ENCODE results near the gene UBE2D4.

UBE2D4 gene

GRCh38 chr7:43925984-43926797, at the start of gene UBE2D4:
Gene UBE2D4 (plus strand): TSS chr7:43926436. CDS start chr7:43926533, 97 bp downstream.
- H3K9ac ChIP-seq (ENCODE audit: insufficient read length): peak within 1 kb of the TSS; percentile 83

GRCh38 chr7:43876976-43877745, 49.1 kb upstream of the UBE2D4 start:
- Histone ChIP-seq H3K9ac (ENCODE audit: insufficient read length) (no peak overlapping the region), H3K9me3 (ENCODE audit: low read depth, low read length) (no peaks in the 10 kb centered on the region), H3K27ac (no peak overlapping the region), H3K36me3 (ENCODE audit: insufficient read depth, low read length) (peaks cover 53% of the 10 kb centered on the region), H3K4me3 (no peak overlapping the region)
- no peak for TF ChIP-seq EZH2 (IDR thresholded peaks at IDR 0.05)
- no peak for TF ChIP-seq POLR2AphosphoS5 (IDR thresholded peaks at IDR 0.05; ENCODE audit: borderline replicate concordance, low read depth, low read length)
- no peak for TF ChIP-seq FOXP2 (optimal IDR thresholded peaks at IDR 0.05; ENCODE audit: control extremely low read depth, extremely low read length, insufficient read depth)
- DNase-seq (ENCODE audit: low read depth, low spot score): no peak

More at GRCh38 chr7:43925984-43926797, at the start of gene UBE2D4:
- no peaks in the 10 kb centered on the region for H3K9me3 ChIP-seq (ENCODE audit: low read depth, low read length)
- no peaks in the 10 kb centered on the region for H3K36me3 ChIP-seq (ENCODE audit: insufficient read depth, low read length)
- H3K27ac ChIP-seq: peak within 1 kb of the TSS; percentile 87
- no peak for DNase-seq (ENCODE audit: low read depth, low spot score)
- H3K4me3 ChIP-seq: peak within 1 kb of the TSS; percentile 83
- TF ChIP-seq POLR2AphosphoS5 (IDR thresholded peaks at IDR 0.05; ENCODE audit: borderline replicate concordance, low read depth, low read length) (peak; percentile 98), EZH2 (IDR thresholded peaks at IDR 0.05) (no peak), FOXP2 (optimal IDR thresholded peaks at IDR 0.05; ENCODE audit: control extremely low read depth, extremely low read length, insufficient read depth) (no peak)

GRCh38 chr7:43877968-43878864, 48.0 kb upstream of the UBE2D4 start:
- H3K9ac ChIP-seq (ENCODE audit: insufficient read length): no peak overlapping the region
- no peak overlapping the region for H3K27ac ChIP-seq
- peaks cover 53% of the 10 kb centered on the region for H3K36me3 ChIP-seq (ENCODE audit: insufficient read depth, low read length)
- no peak overlapping the region for H3K4me3 ChIP-seq
- H3K9me3 ChIP-seq (ENCODE audit: low read depth, low read length): no peaks in the 10 kb centered on the region
- no peak for TF ChIP-seq EZH2 (IDR thresholded peaks at IDR 0.05)
- TF ChIP-seq POLR2AphosphoS5 (IDR thresholded peaks at IDR 0.05; ENCODE audit: borderline replicate concordance, low read depth, low read length): no peak
- TF ChIP-seq FOXP2 (optimal IDR thresholded peaks at IDR 0.05; ENCODE audit: control extremely low read depth, extremely low read length, insufficient read depth): no peak
- DNase-seq (ENCODE audit: low read depth, low spot score): no peak

- DNase-seq (ENCODE audit: low read depth, low spot score): no peak
- TF ChIP-seq EZH2 (IDR thresholded peaks at IDR 0.05): no peak
- TF ChIP-seq POLR2AphosphoS5 (IDR thresholded peaks at IDR 0.05; ENCODE audit: borderline replicate concordance, low read depth, low read length): no peak
- TF ChIP-seq FOXP2 (optimal IDR thresholded peaks at IDR 0.05; ENCODE audit: control extremely low read depth, extremely low read length, insufficient read depth): no peak
- H3K4me3 ChIP-seq: no peak overlapping the region
- H3K9ac ChIP-seq (ENCODE audit: insufficient read length): no peak overlapping the region
- no peaks in the 10 kb centered on the region for H3K9me3 ChIP-seq (ENCODE audit: low read depth, low read length)
- peaks cover 53% of the 10 kb centered on the region for H3K36me3 ChIP-seq (ENCODE audit: insufficient read depth, low read length)
- H3K27ac ChIP-seq: no peak overlapping the region
Observed at GRCh38 chr7:43878867-43879266, 47.4 kb upstream of the UBE2D4 start.

- Histone ChIP-seq H3K9ac (ENCODE audit: insufficient read length) (no peak overlapping the region), H3K9me3 (ENCODE audit: low read depth, low read length) (no peaks in the 10 kb centered on the region), H3K27ac (no peak overlapping the region), H3K4me3 (no peak overlapping the region), H3K36me3 (ENCODE audit: insufficient read depth, low read length) (peaks cover 58% of the 10 kb centered on the region)
- TF ChIP-seq POLR2AphosphoS5 (IDR thresholded peaks at IDR 0.05; ENCODE audit: borderline replicate concordance, low read depth, low read length) (no peak), EZH2 (IDR thresholded peaks at IDR 0.05) (no peak), FOXP2 (optimal IDR thresholded peaks at IDR 0.05; ENCODE audit: control extremely low read depth, extremely low read length, insufficient read depth) (no peak)
- DNase-seq (ENCODE audit: low read depth, low spot score): no peak
Observed at GRCh38 chr7:43879477-43879876, 46.8 kb upstream of the UBE2D4 start.

- Histone ChIP-seq H3K36me3 (ENCODE audit: insufficient read depth, low read length) (peaks cover 65% of the 10 kb centered on the region), H3K27ac (no peak overlapping the region), H3K4me3 (no peak overlapping the region), H3K9me3 (ENCODE audit: low read depth, low read length) (no peaks in the 10 kb centered on the region), H3K9ac (ENCODE audit: insufficient read length) (no peak overlapping the region)
- DNase-seq (ENCODE audit: low read depth, low spot score): no peak
- TF ChIP-seq FOXP2 (optimal IDR thresholded peaks at IDR 0.05; ENCODE audit: control extremely low read depth, extremely low read length, insufficient read depth) (no peak), EZH2 (IDR thresholded peaks at IDR 0.05) (no peak), POLR2AphosphoS5 (IDR thresholded peaks at IDR 0.05; ENCODE audit: borderline replicate concordance, low read depth, low read length) (no peak)
Observed at GRCh38 chr7:43880596-43880995, 45.6 kb upstream of the UBE2D4 start.

- no peaks in the 10 kb centered on the region for H3K9me3 ChIP-seq (ENCODE audit: low read depth, low read length)
- H3K36me3 ChIP-seq (ENCODE audit: insufficient read depth, low read length): peaks cover 49% of the 10 kb centered on the region
- H3K27ac ChIP-seq: no peak overlapping the region
- no peak overlapping the region for H3K9ac ChIP-seq (ENCODE audit: insufficient read length)
- no peak for DNase-seq (ENCODE audit: low read depth, low spot score)
- no peak overlapping the region for H3K4me3 ChIP-seq
- TF ChIP-seq EZH2 (IDR thresholded peaks at IDR 0.05) (no peak), POLR2AphosphoS5 (IDR thresholded peaks at IDR 0.05; ENCODE audit: borderline replicate concordance, low read depth, low read length) (no peak), FOXP2 (optimal IDR thresholded peaks at IDR 0.05; ENCODE audit: control extremely low read depth, extremely low read length, insufficient read depth) (no peak)
Observed at GRCh38 chr7:43884209-43884608, 42.0 kb upstream of the UBE2D4 start.
